GM19372 (cell line): ENCODE measurements around the gene XPR1.
A peak's percentile ranks its signal among the peaks of the same experiment; 100 is the strongest.

Experiments
- ATAC-seq: cut with Tn5 transposase; IDR thresholded peaks from one replicate; pipeline ENCODE4 v1.9.1; 2021; ENCODE audit warnings: mild to moderate bottlenecking, low read depth, moderate library complexity; ENCODE audit not compliant: unreplicated experiment

XPR1 gene

GRCh38 chr1:180863158-180863775, 231.4 kb downstream of the XPR1 start:
- no peak for ATAC-seq

DNA sequence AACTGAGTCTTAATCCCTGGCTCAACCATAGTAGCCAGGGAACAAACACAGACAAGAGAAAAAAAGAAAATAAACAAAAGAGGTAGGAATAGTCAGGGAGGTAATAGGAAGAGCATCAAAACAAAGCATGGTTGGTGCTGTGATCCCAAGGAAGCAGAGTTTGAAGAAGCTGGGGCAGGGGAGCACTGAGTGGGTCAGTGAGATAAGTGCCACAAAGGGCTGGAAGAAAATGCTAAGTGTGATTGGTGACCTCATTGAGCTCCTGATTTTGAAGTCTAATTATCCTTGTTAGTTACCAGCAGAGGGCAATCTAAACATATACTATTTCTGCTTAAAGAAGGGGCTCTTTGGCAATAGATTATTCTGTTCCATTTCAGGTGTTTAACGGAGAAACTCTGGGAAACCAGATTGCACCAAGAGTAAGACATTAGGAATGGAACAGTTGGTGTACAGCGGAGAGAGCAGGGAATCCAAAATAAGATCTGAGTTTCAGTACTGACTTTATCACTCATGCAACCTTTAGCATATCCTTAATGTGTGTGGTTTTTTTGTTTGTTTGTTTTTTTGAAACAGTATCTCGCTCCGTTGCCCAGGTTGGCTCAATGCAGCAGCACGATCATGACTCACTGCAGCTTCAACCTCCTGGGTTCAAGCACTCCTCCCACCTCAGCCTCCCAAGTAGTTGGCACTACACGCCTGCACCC, 250.1 kb downstream of the XPR1 start:
- ATAC-seq: peak; percentile 54

DNA sequence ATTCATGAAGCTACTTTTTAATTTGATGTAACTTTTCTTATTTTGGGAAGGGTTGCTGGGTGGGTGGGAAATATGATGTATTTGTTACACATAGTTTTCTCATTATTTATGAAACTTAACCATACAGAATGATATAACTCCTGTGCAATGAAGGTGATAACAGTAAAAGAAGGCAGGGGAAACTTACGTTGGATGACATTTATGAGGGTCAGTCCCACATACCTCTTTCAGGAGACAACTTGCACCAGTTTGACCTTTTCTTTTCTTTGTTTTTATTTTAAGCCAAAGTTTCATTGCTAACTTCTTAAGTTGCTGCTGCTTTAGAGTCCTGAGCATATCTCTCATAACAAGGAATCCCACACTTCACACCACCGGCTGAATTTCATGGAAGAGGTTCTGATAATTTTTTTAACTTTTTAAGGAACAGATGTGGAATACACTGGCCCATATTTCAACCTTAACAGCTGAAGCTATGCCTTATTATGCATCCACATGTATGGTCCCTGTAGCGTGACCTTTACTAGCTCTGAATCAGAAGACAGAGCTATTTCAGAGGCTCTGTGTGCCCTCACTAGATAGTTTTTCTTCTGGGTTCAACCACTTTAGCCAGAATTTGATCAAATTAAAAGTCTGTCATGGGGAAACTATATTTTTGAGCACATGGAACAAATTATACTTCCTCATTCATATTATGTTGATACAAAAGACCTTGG, 252.9 kb downstream of the XPR1 start:
- ATAC-seq: no peak

DNA sequence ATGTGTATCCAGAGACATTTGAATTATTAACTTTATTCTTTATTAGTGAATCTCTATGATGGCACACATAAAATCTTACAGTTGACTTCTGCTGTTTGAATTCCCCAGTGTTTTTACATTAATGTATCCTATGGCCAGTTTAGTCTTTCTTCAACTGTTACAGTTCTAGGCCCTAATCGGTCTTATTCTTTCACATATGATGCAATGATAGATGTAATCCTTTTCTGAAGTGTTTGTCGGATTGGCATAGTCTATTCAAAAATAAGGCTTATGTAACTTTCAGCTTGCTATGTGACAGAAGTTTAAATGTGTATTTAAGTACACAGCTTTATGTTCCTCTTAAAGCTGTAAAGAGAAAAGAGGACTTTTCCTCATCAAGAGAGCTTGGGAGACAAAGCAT, 254.5 kb downstream of the XPR1 start:
- ATAC-seq: no peak

DNA sequence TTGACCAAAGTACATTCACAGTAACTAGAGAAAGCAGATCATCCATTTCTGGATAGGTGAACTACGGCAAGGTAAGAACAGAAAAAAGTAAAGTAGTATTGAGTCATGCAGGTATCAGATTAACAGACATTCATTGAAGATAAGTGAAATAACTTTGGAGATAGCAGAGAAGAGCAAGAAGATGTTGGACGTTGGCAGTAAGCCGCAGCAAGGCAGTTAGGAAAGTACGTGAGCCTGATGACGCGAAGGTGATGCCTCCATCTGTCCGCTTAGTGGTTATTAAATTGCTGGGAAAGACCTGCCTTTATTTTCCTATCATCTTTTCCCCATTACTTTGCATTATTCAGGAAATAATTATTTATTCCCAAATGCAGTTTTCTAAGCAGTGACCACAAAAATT, 256.0 kb downstream of the XPR1 start:
- no peak for ATAC-seq

DNA sequence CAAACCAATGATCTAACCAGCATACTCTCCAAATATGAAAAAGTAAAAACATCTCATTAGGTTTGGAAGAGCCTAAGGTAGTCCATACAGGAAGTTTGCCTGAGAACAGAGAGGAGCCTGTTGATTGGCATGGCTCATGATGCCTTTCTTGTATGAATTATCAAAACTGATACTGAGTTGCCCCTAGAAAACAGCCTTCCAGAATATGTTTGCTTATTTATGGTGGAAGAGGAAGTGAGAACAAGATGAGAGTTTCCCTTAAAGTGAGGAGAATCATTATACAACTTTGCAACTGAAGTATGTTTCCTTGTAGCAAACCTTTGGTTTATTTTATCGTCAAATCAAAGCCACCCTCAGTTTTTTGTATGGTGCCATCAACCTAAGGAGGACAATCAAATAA, 257.0 kb downstream of the XPR1 start:
- peak; percentile 72 for ATAC-seq

- ATAC-seq: no peak
These were observed 257.5 kb downstream of the XPR1 start for GRCh38 chr1:180889325-180889724.

DNA sequence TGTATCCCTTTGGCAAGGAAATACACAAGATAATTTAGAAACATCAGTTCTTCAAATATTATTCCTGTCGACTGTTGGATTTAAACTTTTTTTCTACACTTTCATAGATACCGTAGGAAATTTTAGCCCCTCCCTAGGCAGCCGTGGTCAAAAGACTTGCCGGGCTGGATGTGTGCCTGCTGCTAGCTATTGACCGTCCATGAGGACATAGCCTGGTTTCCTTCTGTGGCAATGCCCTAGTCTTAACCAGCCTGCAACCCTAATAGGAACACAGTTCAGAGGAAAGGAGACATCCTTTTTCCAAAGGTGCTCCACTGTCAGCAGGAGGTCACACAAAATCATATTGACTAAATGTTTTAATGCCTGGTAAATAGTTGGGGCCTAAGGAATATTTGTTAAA, 260.4 kb downstream of the XPR1 start:
- no peak for ATAC-seq

DNA sequence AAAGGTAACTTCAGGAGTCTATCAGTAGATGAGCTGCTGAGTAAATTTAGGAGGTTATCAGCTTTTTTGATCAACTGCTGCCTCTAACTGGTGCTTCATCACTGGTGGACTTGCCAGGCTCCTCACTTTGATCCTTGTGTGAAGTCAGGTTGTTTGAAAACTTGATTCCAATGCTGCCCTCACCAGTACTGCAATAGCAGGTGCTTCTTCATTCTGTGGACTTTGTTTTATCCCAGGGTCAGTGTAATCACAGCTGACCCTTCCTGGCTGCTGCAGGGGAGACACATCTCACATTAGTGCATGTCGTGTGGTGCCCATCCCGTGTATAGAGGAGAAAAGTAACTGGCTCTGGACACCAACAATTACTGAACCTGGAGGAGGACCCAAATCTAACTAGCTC, 260.9 kb downstream of the XPR1 start:
- no peak for ATAC-seq

DNA sequence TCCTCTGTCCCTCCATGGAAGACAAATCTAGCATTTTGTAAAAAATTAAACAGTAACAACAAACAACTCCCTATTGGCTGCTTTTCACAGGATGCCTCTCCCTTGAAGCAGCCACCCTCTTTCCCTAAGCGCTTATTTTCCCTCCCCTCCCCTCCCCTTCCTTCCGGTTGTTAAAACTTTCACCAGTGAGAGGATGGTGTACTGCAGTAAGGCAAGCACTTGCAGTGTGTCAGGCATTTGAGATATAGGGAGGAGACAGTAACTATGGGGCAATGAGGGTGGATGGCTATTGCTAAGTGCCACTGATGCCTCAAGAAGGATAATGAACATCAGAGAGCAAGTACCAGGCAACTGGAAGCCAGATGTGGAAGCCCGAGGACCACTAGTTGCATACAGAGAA, 261.8 kb downstream of the XPR1 start:
- no peak for ATAC-seq

DNA sequence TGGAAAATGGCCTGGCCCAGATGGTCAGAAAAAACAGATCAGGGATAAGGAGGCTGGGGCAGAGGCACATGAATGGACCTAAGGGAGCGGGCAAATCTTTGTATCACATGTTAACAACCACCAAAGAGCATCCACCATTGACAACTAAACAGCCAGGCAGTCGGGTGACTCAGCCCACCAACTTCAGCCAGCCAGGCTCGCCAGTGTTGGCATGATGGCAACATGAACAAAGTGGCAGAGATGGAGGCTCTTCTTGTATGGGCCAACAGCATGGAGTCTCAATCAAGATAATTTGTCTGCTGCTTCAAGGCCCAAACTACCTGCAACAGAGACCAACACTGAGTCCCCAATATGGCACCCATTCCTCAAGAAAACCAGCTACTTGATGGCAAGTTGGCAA, 264.3 kb downstream of the XPR1 start:
- no peak for ATAC-seq

- no peak for ATAC-seq
These were observed 266.8 kb downstream of the XPR1 start for GRCh38 chr1:180898441-180899219.

DNA sequence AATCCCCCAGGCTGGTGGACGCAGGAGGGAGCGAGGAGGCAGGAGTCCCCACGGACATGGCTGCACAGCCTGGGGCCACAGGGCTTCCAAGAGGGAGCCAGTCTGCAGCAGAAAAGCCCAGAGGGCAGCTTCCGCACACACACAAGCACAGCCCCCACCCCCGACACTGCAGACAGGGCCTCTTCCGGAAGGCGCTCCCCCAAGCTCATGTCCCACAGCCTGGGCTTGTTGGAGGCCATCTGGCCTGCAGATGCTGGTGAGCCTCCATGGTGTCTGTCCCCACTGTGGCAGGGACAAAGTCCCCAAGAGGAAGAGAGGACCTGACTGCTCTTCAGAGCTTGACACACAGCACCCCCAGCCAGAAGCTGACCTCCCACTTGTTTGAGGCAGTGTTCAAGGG, 267.4 kb downstream of the XPR1 start:
- no peak for ATAC-seq

DNA sequence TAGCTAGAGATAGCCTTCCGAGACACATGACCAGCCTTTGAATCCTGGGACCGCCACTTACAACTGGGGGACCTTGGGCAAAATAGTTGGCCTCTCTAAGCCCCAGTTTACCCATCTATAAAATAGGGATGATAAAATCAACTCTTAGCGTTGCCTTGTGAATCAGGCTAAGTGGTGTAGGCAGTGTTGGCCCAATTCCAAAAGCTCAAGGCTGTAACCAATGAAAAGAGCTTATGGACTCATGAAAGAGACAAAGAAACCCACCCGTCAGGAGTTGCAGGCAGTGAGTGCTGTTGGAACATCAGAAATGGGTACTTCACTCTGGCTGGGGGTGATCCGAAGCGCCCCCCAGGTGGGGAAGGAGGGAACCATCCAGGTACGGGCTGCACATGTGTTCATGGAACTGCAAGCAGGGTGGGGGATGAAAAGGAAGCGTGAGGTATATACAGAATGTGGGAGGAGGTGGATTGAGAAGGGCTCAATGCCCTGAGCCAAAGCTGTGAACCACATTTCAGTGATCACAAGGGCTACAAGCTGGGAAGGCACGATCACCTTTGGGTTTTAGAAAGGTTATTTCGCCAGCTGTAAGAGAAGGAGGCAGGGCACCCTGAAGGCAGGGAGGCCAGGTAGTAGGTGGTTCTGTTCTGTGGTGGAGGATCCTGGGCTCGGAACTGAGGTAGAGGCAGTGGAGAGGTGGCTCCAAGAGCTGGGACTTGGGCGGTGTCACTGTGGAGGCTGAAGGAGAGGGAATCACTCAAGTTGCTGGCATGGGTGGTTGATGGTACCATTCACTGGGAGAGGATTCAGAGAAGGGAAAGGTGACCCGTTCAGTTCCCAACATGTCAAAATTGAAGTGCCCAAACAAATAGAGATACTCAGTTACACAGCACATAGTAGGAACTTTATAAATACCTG, 269.5 kb downstream of the XPR1 start:
- no peak for ATAC-seq

DNA sequence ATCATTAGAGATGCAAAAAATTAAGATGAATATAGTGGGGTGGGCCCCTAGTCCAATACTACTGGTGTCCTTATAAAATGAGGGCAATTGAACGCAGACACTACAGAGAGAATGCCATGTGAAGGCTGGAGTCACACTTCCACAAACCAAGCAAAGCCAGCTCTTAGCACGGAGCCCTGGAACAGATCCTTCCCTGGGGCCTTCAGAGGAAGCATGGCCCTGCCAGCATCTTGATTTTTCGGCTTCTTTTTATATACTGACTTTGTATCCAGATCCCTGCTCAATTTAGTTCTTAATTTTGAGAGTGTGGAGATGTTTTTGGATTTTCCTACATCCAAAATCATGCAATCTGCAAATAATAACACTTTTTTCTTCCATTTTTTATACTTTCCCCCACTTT, 270.7 kb downstream of the XPR1 start:
- no peak for ATAC-seq

GRCh38 chr1:180905927-180906326, 274.1 kb downstream of the XPR1 start:
- ATAC-seq: no peak

- no peak for ATAC-seq
These were observed 274.7 kb downstream of the XPR1 start for GRCh38 chr1:180906511-180906910.

DNA sequence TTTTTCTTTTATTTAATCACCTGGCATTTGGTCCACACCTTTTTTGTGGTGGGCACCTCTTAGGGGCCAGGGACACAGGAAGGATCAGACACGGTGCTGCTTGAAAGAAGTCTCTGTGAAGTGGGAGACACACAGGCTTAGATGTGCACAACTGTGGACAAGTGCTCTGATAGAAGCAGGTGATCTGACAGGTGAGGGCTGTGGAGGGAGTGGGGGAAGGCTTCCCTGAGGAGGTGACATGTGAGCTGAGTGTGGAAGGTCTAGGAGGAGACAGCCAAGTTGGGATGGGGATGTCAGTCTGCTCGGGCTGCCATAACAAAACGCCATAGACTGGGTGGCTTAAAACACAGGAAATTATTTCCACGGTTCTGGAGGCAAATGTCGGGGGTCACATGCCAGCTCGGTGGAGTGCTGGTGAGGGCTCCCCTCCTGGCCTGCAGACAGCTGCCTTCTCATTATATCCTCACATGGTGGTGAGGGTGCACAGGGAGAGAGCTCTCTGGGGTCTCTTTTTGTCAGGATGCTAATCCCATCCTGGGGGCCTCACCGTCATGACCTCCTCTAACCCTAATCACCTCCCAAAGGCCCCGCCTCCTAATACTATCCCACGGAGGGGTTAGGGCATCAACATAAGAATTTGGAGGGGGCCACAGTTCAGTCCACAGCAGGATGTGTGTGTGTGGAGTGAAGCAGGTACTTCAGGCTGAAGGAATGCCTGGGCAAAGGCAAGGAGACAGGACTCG, 275.7 kb downstream of the XPR1 start:
- ATAC-seq: no peak

DNA sequence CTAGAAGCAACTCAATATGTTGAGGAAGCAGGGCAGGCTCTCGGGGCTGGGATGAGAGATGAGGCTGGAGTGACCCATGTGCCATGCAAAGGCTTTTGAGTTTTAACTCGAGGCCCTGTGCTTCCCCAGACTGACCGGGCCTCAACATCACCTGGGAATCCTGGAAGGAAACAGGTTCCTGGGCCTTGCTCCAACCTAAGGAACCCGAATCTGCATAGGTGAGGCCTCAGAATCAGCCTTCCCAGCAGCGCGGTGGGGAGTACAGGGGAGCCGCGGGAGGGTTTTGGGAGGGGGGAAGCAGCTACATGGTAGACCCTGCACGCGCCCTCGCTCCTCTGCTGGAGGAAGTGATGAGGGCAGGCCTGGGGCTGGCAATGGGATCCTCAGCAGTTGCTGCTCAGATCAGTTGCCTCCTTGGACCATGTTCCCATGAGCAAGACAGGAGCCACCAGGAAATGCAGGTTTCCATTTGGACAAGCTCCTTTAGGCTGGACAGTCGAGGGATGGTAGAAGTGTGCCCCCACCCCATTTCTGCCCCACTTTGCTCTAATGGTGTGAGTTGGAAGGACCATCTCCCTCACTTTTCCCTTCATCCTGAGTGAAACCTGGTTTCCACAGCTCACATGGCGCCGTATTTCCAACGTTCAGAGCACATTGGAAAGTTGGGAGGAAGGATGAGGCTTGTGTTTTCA, 276.4 kb downstream of the XPR1 start:
- no peak for ATAC-seq
